GM21576 (cell line): ENCODE data around the gene ISG15.
"Not testable (repeated sequence)": the region's sequence is repeated elsewhere in the genome, so short reads cannot be mapped to it uniquely, and the experiment has no call there.

Source experiments
- ATAC-seq: cut with Tn5 transposase; IDR thresholded peaks from one replicate; pipeline ENCODE4 v1.9.1; 2021; ENCODE audit warnings: mild to moderate bottlenecking, moderate library complexity; ENCODE audit not compliant: unreplicated experiment

Gene ISG15

GRCh38 chr1:1011396-1011949 is 1.8 kb upstream of the ISG15 start:
- no peak for ATAC-seq

GRCh38 chr1:1012736-1013104 is 577 bp upstream of the ISG15 start:
- ATAC-seq = not testable (repeated sequence)

- ATAC-seq = no peak
These were observed 788 bp downstream of the ISG15 start for GRCh38 chr1:1013922-1014648.

- no peak for ATAC-seq
These were observed 1.7 kb downstream of the ISG15 start for GRCh38 chr1:1014799-1015681.

GRCh38 chr1:1017397-1018320 is 4.4 kb downstream of the ISG15 start:
- ATAC-seq = not testable (repeated sequence)

GRCh38 chr1:1018321-1018685 is 5.0 kb downstream of the ISG15 start:
- ATAC-seq = not testable (repeated sequence)

GRCh38 chr1:1019122-1019999 is 6.1 kb downstream of the ISG15 start:
- peak; percentile 62 for ATAC-seq

GRCh38 chr1:1020000-1020404 is 6.7 kb downstream of the ISG15 start, which contains the start of gene AGRN:
AGRN (plus strand) TSS chr1:1020120; CDS start chr1:1020173, 53 bp downstream.
- peak; percentile 22 for ATAC-seq

GRCh38 chr1:1020415-1021009 is 7.2 kb downstream of the ISG15 start:
- ATAC-seq = peak; percentile 11

- no peak for ATAC-seq
These were observed 8.0 kb downstream of the ISG15 start for GRCh38 chr1:1021010-1021919.

GRCh38 chr1:1021920-1022259 is 8.6 kb downstream of the ISG15 start:
- no peak for ATAC-seq

- ATAC-seq = no peak
These were observed 9.2 kb downstream of the ISG15 start for GRCh38 chr1:1022302-1023009.

GRCh38 chr1:1023700-1024099 is 10.4 kb downstream of the ISG15 start:
- ATAC-seq = no peak

- ATAC-seq = no peak
These were observed 11.0 kb downstream of the ISG15 start for GRCh38 chr1:1024149-1024770.

- no peak for ATAC-seq
These were observed 11.7 kb downstream of the ISG15 start for GRCh38 chr1:1024771-1025699.

GRCh38 chr1:1025730-1026129 is 12.4 kb downstream of the ISG15 start:
- ATAC-seq = no peak
